K562 (cell line): ENCODE results near the gene SLC44A5. TPM values are rescaled to one million over a fixed set of nuclear protein-coding genes. Genes with fewer than 3 reads are reported as not detected.

ENCODE experiments used
- ATAC-seq: fragments of 200-7000 bp; cut with Tn5 transposase; 3 replicates; pipeline ENCODE4 v1.9.1; 2020; ENCODE audit warnings: moderate library complexity
- BruUV-seq: library from RNA; stranded (reverse); fragments of 400-500 nt; replicated peaks from 2 replicates; lab custom pipeline; 2021; lab: Mats Ljungman, UMichigan
- CTCF ChIA-PET: fragments of 300-600 bp; formaldehyde crosslinking; extraction: SDS; loops from one replicate; lab custom pipeline; 2021; ENCODE audit warnings: low intra/inter-chr PET ratio; lab: Yijun Ruan, JAX
- POLR2A ChIA-PET: fragments of 300-600, 350-650 bp; sonication (Branson Sonifier 250); formaldehyde crosslinking; extraction: SDS; loops from one replicate; lab custom pipeline; 2021; ENCODE audit warnings: antibody characterized with exemption, inconsistent platforms; lab: Yijun Ruan, JAX
- DNase-seq, 4 experiments: peaks; one replicate each; pipeline versions ENCODE4 v3.0.0 to v3.0.0-alpha.2; 2011 to 2018; ENCODE audit warnings: low spot score in 3 of 4, mixed read lengths in 3 of 4; ENCODE audit errors: extremely low read depth in 1 of 4
- FAIRE-seq: peaks from 2 replicates; lab custom pipeline; 2011; peaks lifted over from hg19 to GRCh38; lab: Jason Lieb, UNC
- H2AFZ ChIP-seq: 2 replicates; pipeline ENCODE4 v1.6.0; 2011; ENCODE audit warnings: low read depth, low read length, control low read depth, inconsistent platforms
- H3K27ac ChIP-seq: fragments of 200-600 bp; 3 replicates; pipeline ENCODE4 v1.8.0; 2011; ENCODE audit warnings: low read depth, mild to moderate bottlenecking, control low read depth, inconsistent platforms, low read length, moderate library complexity, mixed read lengths; ENCODE audit errors: extremely low read depth
- H3K27me3 ChIP-seq, 2 experiments: fragments of 300-600 bp in 1 of 2; 2 replicates in 1 of 2; 3 replicates in 1 of 2; pipeline versions ENCODE4 v1.6.0 to v1.8.0; 2011; ENCODE audit warnings: inconsistent platforms in 2 of 2, low read length in 2 of 2, mild to moderate bottlenecking in 1 of 2, mixed read lengths in 1 of 2, moderate library complexity in 1 of 2; ENCODE audit not compliant: control insufficient read depth in 2 of 2, insufficient read depth in 2 of 2
- H3K36me3 ChIP-seq: fragments of 300-600 bp; 3 replicates; pipeline ENCODE4 v1.8.0; 2011; ENCODE audit warnings: mild to moderate bottlenecking, low read length, inconsistent platforms; ENCODE audit not compliant: control insufficient read depth, insufficient read depth
- H3K4me1 ChIP-seq, 2 experiments: fragments of 200-600 bp in 1 of 2; replicated peaks in 1 of 2; 2 replicates in 1 of 2; 3 replicates in 1 of 2; pipeline versions ENCODE4 v1.5.1 to v1.8.0; 2011; ENCODE audit warnings: inconsistent platforms in 2 of 2, low read length in 2 of 2, mild to moderate bottlenecking in 1 of 2, mixed read lengths in 1 of 2, moderate library complexity in 1 of 2; ENCODE audit not compliant: control insufficient read depth in 2 of 2, insufficient read depth in 2 of 2
- H3K4me2 ChIP-seq: 2 replicates; pipeline ENCODE4 v1.6.1; 2011; ENCODE audit warnings: low read length, control low read depth, inconsistent platforms, mixed read lengths; ENCODE audit not compliant: insufficient read depth
- H3K4me3 ChIP-seq: fragments of 200-600 bp; sonication (generic), shearing (Covaris generic); 2 replicates; pipeline ENCODE4 v1.5.1; 2016; ENCODE audit warnings: control low read depth, inconsistent platforms
- H3K79me2 ChIP-seq: fragments of 200-600 bp; 3 replicates; pipeline ENCODE4 v1.8.0; 2011; ENCODE audit warnings: low read length, inconsistent platforms; ENCODE audit not compliant: control insufficient read depth, insufficient read depth
- H3K9ac ChIP-seq, 2 experiments: 2 replicates each; pipeline versions ENCODE4 v1.6.0 to v1.6.1; 2011; ENCODE audit warnings: low read depth in 2 of 2, low read length in 2 of 2, control low read depth in 1 of 2, inconsistent platforms in 1 of 2, mild to moderate bottlenecking in 1 of 2, mixed read lengths in 1 of 2; ENCODE audit not compliant: insufficient read depth in 1 of 2
- H3K9me1 ChIP-seq: one replicate; pipeline ENCODE4 v1.6.0; 2011; ENCODE audit warnings: inconsistent platforms, mild to moderate bottlenecking, low read length, moderate library complexity; ENCODE audit not compliant: control insufficient read depth, insufficient read depth
- H3K9me3 ChIP-seq: replicated peaks from 2 replicates; pipeline ENCODE4 v1.5.1; 2011; ENCODE audit warnings: low read depth, low read length, inconsistent platforms; ENCODE audit not compliant: control insufficient read depth, insufficient read depth
- H4K20me1 ChIP-seq: replicated peaks from 2 replicates; pipeline ENCODE4 v1.6.1; 2011; ENCODE audit warnings: low read length, inconsistent platforms, mixed read lengths; ENCODE audit not compliant: control insufficient read depth, insufficient read depth
- CBFA2T3 ChIP-seq: fragments of 450-650 bp; IDR thresholded peaks from 2 replicates; pipeline ENCODE4 v1.6.1; 2017
- CEBPB ChIP-seq: fragments of 450-650 bp; IDR thresholded peaks from 2 replicates; pipeline ENCODE4 v1.6.1; 2016; ENCODE audit warnings: missing genetic modification characterization, missing compliant biosample characterization
- ETV6 ChIP-seq, 3 experiments: fragments of 150-350 bp in 1 of 3; sonication (generic) in 1 of 3; formaldehyde crosslinking in 1 of 3; IDR thresholded peaks; 2 replicates each; pipeline versions ENCODE4 v1.6.1 to v1.8.0; 2014 to 2022; ENCODE audit warnings: borderline replicate concordance in 2 of 3, low read depth in 2 of 3, antibody characterized with exemption in 1 of 3, low read length in 1 of 3, mild to moderate bottlenecking in 1 of 3, missing genetic modification reagents in 1 of 3
- FOXJ2 ChIP-seq: fragments of 200-800 bp; sonication (Bioruptor generic); IDR thresholded peaks from 2 replicates; pipeline ENCODE4 v1.6.1; 2016; ENCODE audit warnings: missing genetic modification characterization, missing compliant biosample characterization
- ILF3 ChIP-seq: fragments of 450-650 bp; IDR thresholded peaks from 2 replicates; pipeline ENCODE4 v1.6.1; 2018; ENCODE audit warnings: antibody characterized with exemption, mild to moderate bottlenecking, moderate library complexity, borderline replicate concordance
- ZBTB26 ChIP-seq: fragments of 450-650 bp; formaldehyde crosslinking; IDR thresholded peaks from 2 replicates; pipeline ENCODE4 v1.4.0; 2022; ENCODE audit warnings: missing genetic modification characterization
- ZNF407 ChIP-seq: fragments of 450-650 bp; IDR thresholded peaks from 2 replicates; pipeline ENCODE4 v1.6.1; 2016; ENCODE audit warnings: low read depth
- ZNF444 ChIP-seq: fragments of 250-450 bp; sonication (Bioruptor Pico); IDR thresholded peaks from 2 replicates; pipeline ENCODE4 v1.4.0; 2020; ENCODE audit warnings: mild to moderate bottlenecking, moderate library complexity
- in situ Hi-C: fragments of 300-500 bp; cut with MboI; formaldehyde crosslinking; loops from 4 replicates; pipeline ENCODE4 v1.15.0; 2018; ENCODE audit warnings: inconsistent platforms, mixed read lengths
- intact Hi-C: fragments of 100-400 bp; cut with micrococcal nuclease; formaldehyde crosslinking; loops from 2 replicates; pipeline ENCODE4 v1.14.2; 2022
- polyA plus RNA-seq, 8 experiments: library from polyadenylated mRNA; depleted of rRNA in 4 of 8; stranded (reverse) in 5 of 8; unstranded in 3 of 8; fragments of >200 nt; fragmentation: Nextera tagmentation in 2 of 8; fragmentation: Illumina TruSeq in 1 of 8; extraction: Ambion mirVana in 2 of 8; extraction: Trizol in 1 of 8; gene quantifications; 2 replicates each; pipeline versions ENCODE4 v1.2.1 to v1.2.3, GENCODE V29; 2011 to 2014; ENCODE audit warnings: inconsistent platforms in 1 of 8, missing spikeins in 1 of 8
- total RNA-seq, 7 experiments: library from RNA; depleted of rRNA in 6 of 7; stranded (reverse); fragments of >200 nt in 6 of 7; fragmentation: Illumina TruSeq in 2 of 7; extraction: Trizol in 2 of 7; gene quantifications; 2 replicates each; pipeline versions ENCODE4 v1.2.1 to v1.2.3, GENCODE V29; 2011 to 2021; ENCODE audit warnings: low replicate concordance in 1 of 7

The SLC44A5 gene
- total and polyA plus RNA-seq, 9 of the 15 experiments (the other 6 are each of a cell fraction or from before 2014, with no cell fraction given): 1.2 to 10.1 (median 3.2) TPM

- no peak for TF ChIP-seq ZNF444 (CRISPR knock-in tag)
- TF ChIP-seq FOXJ2 (tag): no peak
- no peak for TF ChIP-seq ZBTB26
- TF ChIP-seq ILF3: no peak
- TF ChIP-seq CBFA2T3: no peak
- TF ChIP-seq ETV6 (IDR thresholded peaks at IDR 0.05; ENCODE audit: borderline replicate concordance in 1 of 2, low read depth in 2 of 2, low read length in 1 of 2): no peak
- TF ChIP-seq ETV6 (CRISPR knock-in tag; IDR thresholded peaks at IDR 0.05; ENCODE audit: borderline replicate concordance): no peak
- no peak for TF ChIP-seq ZNF407
- no peak for TF ChIP-seq CEBPB
- intact Hi-C loops (no loop called here), in situ Hi-C loops (no loop called here)
- no peaks in the 10 kb centered on the region for H3K79me2 ChIP-seq
- H3K9ac ChIP-seq: no peak overlapping the region
- H3K9me3 ChIP-seq: no peaks in the 10 kb centered on the region
- no peaks in the 10 kb centered on the region for H3K27me3 ChIP-seq
- no peaks in the 10 kb centered on the region for H3K36me3 ChIP-seq
- CTCF ChIA-PET: no interaction called here
- FAIRE-seq (no peak), ATAC-seq (no peak), DNase-seq (no peak)
- no peak overlapping the region for H3K27ac ChIP-seq
- BruUV-seq: no TSS peak
- H4K20me1 ChIP-seq: no peaks in the 10 kb centered on the region
- no peak overlapping the region for H2AFZ ChIP-seq
- H3K4me2 ChIP-seq: no peak overlapping the region
- POLR2A ChIA-PET: no interaction called here
- H3K4me3 ChIP-seq: no peak overlapping the region
- no peaks in the 10 kb centered on the region for H3K4me1 ChIP-seq
- no peaks in the 10 kb centered on the region for H3K9me1 ChIP-seq
Observed at GRCh38 chr1:75543705-75544104, 67.2 kb downstream of the SLC44A5 start.
